HCT116 (cell line): ENCODE measurements around the gene UGP2. TPM values are rescaled to one million over a fixed set of nuclear protein-coding genes. Genes with fewer than 3 reads are reported as not detected.

Experiments
- ATAC-seq: fragments of 200-7000 bp; cut with Tn5 transposase; 2 replicates; pipeline ENCODE4 v1.9.1; 2020; ENCODE audit warnings: mild to moderate bottlenecking, moderate library complexity
- BruUV-seq: library from RNA; stranded (reverse); fragments of 400-500 nt; replicated peaks from 2 replicates; lab custom pipeline; 2021; lab: Mats Ljungman, UMichigan
- CTCF ChIA-PET: fragments of 300-600 bp; sonication (Branson Sonifier 250); formaldehyde crosslinking; loops from one replicate; lab custom pipeline; 2021; ENCODE audit warnings: antibody characterized with exemption; lab: Charles Lee
- POLR2A ChIA-PET: fragments of 300-600, 350-600 bp; sonication (Branson Sonifier 250); formaldehyde crosslinking; loops from one replicate; lab custom pipeline; 2021; ENCODE audit warnings: antibody characterized with exemption; lab: Charles Lee
- RAD21 ChIA-PET, 2 experiments: fragments of 300-600 bp; sonication (Branson Sonifier 250); formaldehyde crosslinking; loops; one replicate each; lab custom pipeline; 2023; ENCODE audit warnings: low total read pairs in 2 of 2; ENCODE audit not compliant: uncharacterized antibody in 2 of 2, unreplicated experiment in 2 of 2, low non-redundant PET in 1 of 2; lab: Charles Lee
- DNase-seq: peaks from one replicate; pipeline ENCODE4 v3.0.0-alpha.2; 2010; ENCODE audit warnings: low read depth, low spot score
- H2AFZ ChIP-seq: fragments of 200-600 bp; shearing (Covaris generic), sonication (generic); 2 replicates; pipeline ENCODE4 v1.6.1; 2017; ENCODE audit warnings: low read depth, mixed run types, mixed read lengths, antibody characterized with exemption, low read length; ENCODE audit not compliant: poor library complexity, severe bottlenecking
- H3K27ac ChIP-seq: 2 replicates; pipeline ENCODE4 v1.5.1; 2012; ENCODE audit warnings: low read depth, low read length
- H3K27me3 ChIP-seq: fragments of 200-600 bp; sonication (generic); 2 replicates; pipeline ENCODE4 v1.6.1; 2016; ENCODE audit warnings: mixed run types, low read length, mixed read lengths; ENCODE audit not compliant: insufficient read depth
- H3K36me3 ChIP-seq, 2 experiments: fragments of 200-500 bp in 1 of 2; fragments of 200-600 bp in 1 of 2; sonication (Bioruptor generic) in 1 of 2; sonication (generic) in 1 of 2; 2 replicates each; pipeline versions ENCODE4 v1.5.1 to v1.6.1; 2014 to 2016; ENCODE audit warnings: low read length in 2 of 2, inconsistent platforms in 1 of 2, mixed read lengths in 1 of 2, mixed run types in 1 of 2; ENCODE audit not compliant: insufficient read depth in 2 of 2, control insufficient read depth in 1 of 2
- H3K4me1 ChIP-seq, 2 experiments: fragments of 200-600 bp in 1 of 2; sonication (generic) in 1 of 2; 2 replicates each; pipeline versions ENCODE4 v1.5.1 to v1.6.1; 2012 to 2017; ENCODE audit warnings: low read length in 2 of 2, inconsistent platforms in 1 of 2, mild to moderate bottlenecking in 1 of 2, mixed read lengths in 1 of 2, mixed run types in 1 of 2, moderate library complexity in 1 of 2; ENCODE audit not compliant: insufficient read depth in 2 of 2, control insufficient read depth in 1 of 2
- H3K4me2 ChIP-seq: fragments of 200-600 bp; sonication (generic); 2 replicates; pipeline ENCODE4 v1.6.1; 2017; ENCODE audit warnings: mixed run types, low read length, mixed read lengths
- H3K4me3 ChIP-seq, 2 experiments: fragments of 200-600 bp in 1 of 2; sonication (generic) in 1 of 2; replicated peaks in 1 of 2; 2 replicates each; pipeline ENCODE4 v1.5.1; 2011 to 2016; ENCODE audit warnings: low read length in 2 of 2, control low read depth in 1 of 2, low read depth in 1 of 2, mild to moderate bottlenecking in 1 of 2, mixed read lengths in 1 of 2, mixed run types in 1 of 2
- H3K79me2 ChIP-seq: fragments of 200-600 bp; sonication (generic); 2 replicates; pipeline ENCODE4 v1.6.1; 2017; ENCODE audit warnings: mild to moderate bottlenecking, mixed run types, low read length, moderate library complexity, mixed read lengths; ENCODE audit not compliant: insufficient read depth
- H3K9ac ChIP-seq: fragments of 200-600 bp; sonication (generic); 2 replicates; pipeline ENCODE4 v1.6.1; 2016; ENCODE audit warnings: low read length, mixed read lengths
- H3K9me2 ChIP-seq: fragments of 200-600 bp; sonication (generic), shearing (Covaris generic); 2 replicates; pipeline ENCODE4 v1.6.1; 2017; ENCODE audit warnings: mixed run types, mild to moderate bottlenecking, moderate library complexity; ENCODE audit not compliant: insufficient read depth
- H3K9me3 ChIP-seq, 2 experiments: fragments of 200-500 bp in 1 of 2; fragments of 200-600 bp in 1 of 2; sonication (Bioruptor generic) in 1 of 2; sonication (generic) in 1 of 2; 2 replicates each; pipeline ENCODE4 v1.6.1; 2014 to 2017; ENCODE audit warnings: low read length in 2 of 2, mixed read lengths in 2 of 2, inconsistent platforms in 1 of 2, low read depth in 1 of 2, mild to moderate bottlenecking in 1 of 2, mixed run types in 1 of 2, moderate library complexity in 1 of 2; ENCODE audit not compliant: control insufficient read depth in 1 of 2, insufficient read depth in 1 of 2
- H4K20me1 ChIP-seq: fragments of 200-600 bp; sonication (generic), shearing (Covaris generic); 2 replicates; pipeline ENCODE4 v1.6.1; 2017; ENCODE audit warnings: mixed run types, mild to moderate bottlenecking, moderate library complexity; ENCODE audit not compliant: insufficient read depth
- ATF3 ChIP-seq: IDR thresholded peaks from 2 replicates; pipeline ENCODE4 v1.6.1; 2012
- CBX3 ChIP-seq: IDR thresholded peaks from 2 replicates; pipeline ENCODE4 v1.6.1; 2012; ENCODE audit warnings: low read depth
- CEBPB ChIP-seq: IDR thresholded peaks from 2 replicates; pipeline ENCODE4 v1.6.1; 2012; ENCODE audit warnings: low read depth
- CTCF ChIP-seq, 3 experiments: fragments of 200-600 bp in 1 of 3; sonication (generic) in 1 of 3; IDR thresholded peaks in 2 of 3; conservative IDR thresholded peaks in 1 of 3; 2 replicates each; pipeline ENCODE4 v1.5.1; 2012 to 2017; ENCODE audit warnings: low read depth in 2 of 3, low read length in 2 of 3, antibody characterized with exemption in 1 of 3, borderline replicate concordance in 1 of 3, control low read depth in 1 of 3, mild to moderate bottlenecking in 1 of 3, mixed read lengths in 1 of 3, mixed run types in 1 of 3, moderate library complexity in 1 of 3; ENCODE audit not compliant: insufficient read depth in 1 of 3
- EGR1 ChIP-seq: IDR thresholded peaks from 2 replicates; pipeline ENCODE4 v1.6.1; 2012; ENCODE audit warnings: low read depth
- ELF1 ChIP-seq: IDR thresholded peaks from 2 replicates; pipeline ENCODE4 v1.6.1; 2012; ENCODE audit warnings: low read depth, borderline replicate concordance
- EZH2phosphoT487 ChIP-seq: fragments of 200-600 bp; IDR thresholded peaks from 2 replicates; pipeline ENCODE4 v1.6.1; 2018; ENCODE audit warnings: antibody characterized with exemption, borderline replicate concordance
- FOSL1 ChIP-seq: IDR thresholded peaks from 2 replicates; pipeline ENCODE4 v1.6.1; 2012; ENCODE audit warnings: low read depth
- MAX ChIP-seq: IDR thresholded peaks from 2 replicates; pipeline ENCODE4 v1.6.1; 2012
- RAD21 ChIP-seq: IDR thresholded peaks from 2 replicates; pipeline ENCODE4 v1.6.1; 2012; ENCODE audit warnings: low read depth, mild to moderate bottlenecking
- SIN3A ChIP-seq: IDR thresholded peaks from 2 replicates; pipeline ENCODE4 v1.6.1; 2012; ENCODE audit warnings: low read depth
- SP1 ChIP-seq: IDR thresholded peaks from 2 replicates; pipeline ENCODE4 v1.6.1; 2012; ENCODE audit warnings: low read depth
- SRF ChIP-seq: IDR thresholded peaks from 2 replicates; pipeline ENCODE4 v1.6.1; 2012; ENCODE audit warnings: low read depth
- TCF7L2 ChIP-seq: IDR thresholded peaks from 2 replicates; pipeline ENCODE4 v1.7.0; 2011; ENCODE audit warnings: borderline replicate concordance, inconsistent platforms; ENCODE audit not compliant: insufficient read depth, insufficient read length; ENCODE audit errors: extremely low read depth
- ZNF274 ChIP-seq: fragments of 200-500 bp; sonication (Bioruptor generic); IDR thresholded peaks from 2 replicates; pipeline ENCODE4 v1.6.1; 2014; ENCODE audit warnings: mild to moderate bottlenecking, low read depth, low read length, inconsistent platforms
- intact Hi-C: fragments of 100-400 bp; cut with micrococcal nuclease; formaldehyde crosslinking; loops from 2 replicates; pipeline ENCODE4 v1.10.0; 2022
- total RNA-seq: library from RNA; stranded (reverse); gene quantifications from one replicate; pipeline ENCODE4 v1.2.1, GENCODE V29; 2021; ENCODE audit not compliant: unreplicated experiment

UGP2 gene
- total RNA-seq, 1 experiment from 2014 or later = 57.1 TPM

GRCh38 chr2:63850204-63850571, 8.5 kb downstream of the UGP2 start:
- RAD21 ChIA-PET = interaction anchor here in 1 of 2 experiments (0.7 kb wide), 1 partner anchor 150 kb away, joined by 3 read pairs; no protein-coding TSS in a partner anchor

More at GRCh38 chr2:63850204-63850571, 8.5 kb downstream of the UGP2 start:
- Histone ChIP-seq H3K27me3 (no peaks in the 10 kb centered on the region), H3K9me2 (no peaks in the 10 kb centered on the region), H3K9ac (no peak overlapping the region), H3K9me3 (no peaks in the 10 kb centered on the region), H3K27ac (no peak overlapping the region), H3K4me3 (no peak overlapping the region), H4K20me1 (no peaks in the 10 kb centered on the region), H2AFZ (no peak overlapping the region), H3K36me3 (no peaks in the 10 kb centered on the region), H3K4me2 (no peak overlapping the region), H3K4me1 (no peaks in the 10 kb centered on the region), H3K79me2 (peaks cover 91% of the 10 kb centered on the region)
- CTCF ChIA-PET = interaction anchor here (0.7 to 2.2 kb wide), 2 partner anchors 9 to 11 kb away, joined by 4 to 7 read pairs; partner anchors contain the start of gene UGP2
- intact Hi-C loops = no loop called here
- no peak for TF ChIP-seq ELF1
- TF ChIP-seq SRF = no peak
- TF ChIP-seq ATF3 = no peak
- no peak for TF ChIP-seq CBX3
- TF ChIP-seq ZNF274 = no peak
- TF ChIP-seq EZH2phosphoT487 = no peak
- no peak for TF ChIP-seq CTCF (IDR thresholded peaks at IDR 0.05 in 2 of 3, conservative IDR thresholded peaks at IDR 0.05 in 1 of 3; ENCODE audit: borderline replicate concordance in 1 of 3, insufficient read depth in 1 of 3, low read depth in 2 of 3, low read length in 2 of 3)
- TF ChIP-seq EGR1 = no peak
- TF ChIP-seq SIN3A = no peak
- TF ChIP-seq TCF7L2 = no peak
- TF ChIP-seq CEBPB = no peak
- no peak for TF ChIP-seq RAD21
- TF ChIP-seq FOSL1 = no peak
- TF ChIP-seq MAX = no peak
- no peak for TF ChIP-seq SP1
- DNase-seq = no peak
- POLR2A ChIA-PET = no interaction called here
- BruUV-seq = no TSS peak
- ATAC-seq = no peak
